Stimulated activated CD8-positive, alpha-beta memory T cell treated with anti-CD3 and anti-CD28 coated beads, Interleukin-12 subunit alpha, Interleukin-12 subunit beta, amount 100 ng/mL, for 4 hours (primary cell): ENCODE results near the gene PLCB1.
"Not testable (repeated sequence)": the region's sequence is repeated elsewhere in the genome, so short reads cannot be mapped to it uniquely, and the experiment has no call there.

ENCODE experiments used
- DNase-seq: peaks from one replicate; pipeline ENCODE4 v3.0.0-alpha.2; 2020; ENCODE audit warnings: low read depth

Gene PLCB1

DNA sequence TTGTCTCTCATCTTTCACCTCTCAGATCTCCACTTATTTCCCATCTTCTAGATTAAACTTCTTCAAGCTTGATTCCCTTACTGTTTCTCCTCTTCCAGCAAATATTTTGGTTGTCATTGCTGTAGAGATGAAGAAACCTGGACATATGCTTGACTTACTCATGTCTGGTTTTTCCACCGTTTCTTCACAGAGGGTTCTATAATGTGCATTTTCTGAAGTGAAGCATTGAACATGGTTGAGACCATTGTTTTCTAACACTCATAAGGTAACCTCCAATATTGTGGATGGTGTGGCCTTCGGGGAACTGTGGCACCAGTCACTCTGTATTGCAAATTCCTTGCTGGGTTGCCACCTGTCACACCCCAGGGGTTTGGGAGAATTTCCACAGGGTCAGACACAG, 237.2 kb downstream of the PLCB1 start:
- no peak for DNase-seq

DNA sequence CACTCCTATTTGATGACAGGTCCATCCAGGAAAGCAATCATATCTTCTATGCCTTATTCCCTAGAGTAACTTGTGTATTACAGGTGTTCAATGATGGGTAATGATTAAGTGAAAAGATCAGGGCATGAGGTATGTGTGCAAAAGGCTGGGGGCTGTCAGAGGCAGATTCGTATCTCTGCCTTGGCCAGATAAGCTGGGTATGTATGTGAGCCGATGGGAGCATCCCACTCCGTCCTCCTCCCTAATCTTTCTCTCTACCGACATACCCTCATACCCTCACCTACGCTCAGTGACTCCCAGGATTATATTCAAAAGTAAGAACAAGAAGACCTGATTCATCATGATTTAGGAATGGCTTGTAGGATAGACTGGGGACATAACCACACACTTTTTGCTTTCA, 238.7 kb downstream of the PLCB1 start:
- no peak for DNase-seq

DNA sequence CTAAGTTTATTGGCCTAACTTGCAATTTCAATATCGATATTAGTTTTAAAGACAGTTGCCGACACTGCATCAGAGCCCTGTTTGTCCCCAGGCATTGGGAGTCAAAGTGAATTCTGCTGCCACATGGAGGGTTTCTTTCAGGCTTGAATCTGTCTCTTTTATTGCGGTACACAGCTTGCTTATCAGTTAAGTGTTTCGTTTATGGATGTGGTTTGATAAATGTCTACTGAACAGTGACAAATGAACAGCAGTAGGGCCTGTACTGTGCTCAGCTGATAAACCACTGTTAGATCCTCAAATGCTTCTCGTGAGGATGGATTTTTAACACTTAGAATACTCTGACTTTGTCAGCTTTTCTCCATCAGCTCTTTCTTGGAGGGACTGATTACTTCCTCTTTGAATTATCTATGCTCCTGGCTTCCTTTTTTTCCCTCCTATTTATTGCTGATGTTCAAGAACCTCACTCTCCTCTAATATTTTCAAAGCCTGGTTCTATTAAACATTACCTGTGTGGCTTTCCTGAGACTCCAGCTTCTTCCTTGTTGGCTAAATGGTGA, 240.8 kb downstream of the PLCB1 start:
- no peak for DNase-seq

DNA sequence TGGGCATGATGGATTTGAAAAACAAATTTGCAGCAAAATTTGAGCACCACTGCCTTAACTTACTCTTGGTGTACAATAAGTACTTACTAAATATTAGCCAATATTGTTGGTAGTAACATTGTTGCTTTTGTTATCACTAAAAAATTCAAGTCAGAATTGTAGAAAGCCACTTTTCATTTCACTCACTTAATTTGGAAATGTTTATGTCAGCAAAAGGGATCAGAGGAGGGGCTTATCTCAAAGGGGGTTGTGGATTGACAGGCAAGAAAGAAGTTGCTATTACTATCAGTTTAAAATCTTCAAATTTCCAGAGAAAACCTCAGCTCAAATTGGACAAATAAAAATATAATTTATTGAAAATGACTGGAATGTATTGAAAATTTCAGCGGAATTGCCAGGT, 241.5 kb downstream of the PLCB1 start:
- DNase-seq: no peak

DNA sequence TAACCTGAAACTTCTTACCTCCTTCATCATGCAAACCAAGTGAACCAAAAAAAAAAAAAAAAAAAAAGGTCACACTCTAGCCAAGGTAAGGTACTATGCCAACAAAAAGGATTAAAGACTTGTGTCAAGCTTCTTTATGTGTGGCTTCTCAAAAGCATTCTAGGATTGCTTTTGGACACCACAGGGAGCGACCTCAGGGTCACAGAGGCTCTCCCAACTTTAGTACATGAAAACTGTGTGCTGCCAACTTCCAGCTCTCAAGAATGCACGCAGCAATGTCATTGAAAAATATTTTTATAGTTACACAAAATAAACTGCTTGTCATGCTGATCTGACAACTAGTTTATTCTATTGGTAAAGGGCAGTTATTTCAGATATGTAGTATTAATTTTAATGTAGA, 243.8 kb downstream of the PLCB1 start:
- DNase-seq: no peak

DNA sequence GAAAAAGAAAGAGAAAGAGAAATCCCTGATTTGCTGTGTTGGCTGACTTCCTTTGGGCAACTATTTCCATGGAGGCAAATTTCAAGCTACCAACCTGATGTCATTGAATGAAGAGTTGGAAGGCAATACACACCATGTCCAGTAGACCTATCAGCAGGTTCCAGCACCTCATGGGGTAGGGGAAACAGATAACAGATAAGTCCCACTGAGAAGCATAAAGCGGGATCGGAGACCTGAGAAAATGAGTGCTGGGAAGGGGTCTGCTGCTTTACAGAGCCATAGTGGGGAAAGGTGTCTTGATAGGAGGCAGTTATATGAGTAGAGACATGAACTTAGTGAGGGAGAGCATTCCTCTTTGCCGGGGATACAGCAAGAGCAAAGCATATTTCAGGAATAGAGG, 244.9 kb downstream of the PLCB1 start:
- no peak for DNase-seq

DNA sequence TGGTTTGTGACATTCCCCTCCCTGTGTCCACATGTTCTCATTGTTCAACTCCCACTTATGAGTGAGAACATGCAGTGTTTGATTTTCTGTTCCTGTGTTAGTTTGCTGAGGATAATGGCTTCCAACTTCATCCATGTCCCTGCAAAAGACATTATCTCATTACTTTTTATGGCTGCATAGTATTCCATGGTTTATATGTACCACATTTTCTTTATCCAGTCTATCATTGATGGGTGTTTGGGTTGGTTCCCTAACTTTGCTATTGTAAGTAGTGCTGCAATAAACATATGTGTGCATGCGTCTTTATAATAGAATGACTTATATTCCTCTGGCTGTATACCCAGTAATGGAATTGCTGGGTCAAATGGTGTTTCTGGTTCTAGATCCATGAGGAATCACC, 247.1 kb downstream of the PLCB1 start:
- not testable (repeated sequence) for DNase-seq

DNA sequence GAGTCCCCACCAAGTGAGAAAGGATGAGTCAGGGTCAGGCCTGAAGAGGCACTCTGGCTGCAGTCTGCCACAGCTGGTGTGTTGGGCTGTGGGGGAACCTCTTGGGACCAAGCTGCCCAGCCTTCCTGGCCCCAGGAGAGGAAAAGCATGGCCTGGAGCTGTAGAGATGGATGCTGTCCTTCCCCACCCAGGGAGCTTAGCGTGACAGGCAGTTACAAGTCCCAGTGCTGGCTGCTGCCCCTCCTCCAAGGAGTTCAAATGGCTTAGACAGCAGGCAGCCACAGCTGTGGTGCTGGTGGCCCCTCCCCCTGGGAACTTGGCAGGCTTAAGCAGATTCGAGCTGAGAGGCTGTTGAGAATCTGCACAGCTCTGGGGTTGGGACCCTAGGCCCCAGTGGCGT, 253.2 kb downstream of the PLCB1 start:
- no peak for DNase-seq

DNA sequence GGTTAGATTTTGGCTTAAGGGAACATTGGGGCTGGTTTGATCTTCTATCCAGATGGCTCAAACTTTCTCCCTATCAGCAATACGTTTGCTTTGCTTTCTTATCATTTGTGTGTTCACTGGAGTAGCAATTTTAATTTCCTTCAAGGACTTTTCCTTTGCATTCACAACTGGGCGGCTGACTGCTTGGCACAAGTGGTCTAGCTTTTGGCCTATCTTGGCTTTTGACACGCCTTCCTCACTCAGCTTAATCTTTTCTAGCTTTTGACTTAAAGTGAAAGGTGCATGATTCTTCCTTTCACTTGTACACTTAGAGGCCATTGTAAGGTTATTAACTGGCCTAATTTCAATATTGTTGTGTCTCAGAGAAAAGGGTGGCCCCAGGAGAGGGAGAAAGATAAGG, 254.9 kb downstream of the PLCB1 start:
- DNase-seq: no peak

DNA sequence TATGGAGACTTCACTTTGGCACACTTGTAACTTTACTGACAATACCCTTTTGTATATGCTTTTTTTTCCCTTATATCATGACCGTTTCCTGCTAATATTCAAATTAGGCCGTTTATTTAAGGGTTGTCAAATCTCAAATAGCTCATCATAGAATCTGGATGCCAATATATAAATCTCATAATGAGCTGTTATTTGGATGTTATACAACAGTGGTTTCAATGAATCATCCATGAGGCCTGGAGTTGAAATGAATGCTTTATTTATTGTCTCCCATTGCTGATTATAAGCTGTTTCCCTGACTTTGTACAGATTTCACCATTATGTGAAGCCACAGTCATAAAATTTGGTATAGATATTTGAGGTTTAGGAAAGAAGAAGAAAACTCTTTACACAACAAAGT, 256.1 kb downstream of the PLCB1 start:
- DNase-seq: no peak

DNA sequence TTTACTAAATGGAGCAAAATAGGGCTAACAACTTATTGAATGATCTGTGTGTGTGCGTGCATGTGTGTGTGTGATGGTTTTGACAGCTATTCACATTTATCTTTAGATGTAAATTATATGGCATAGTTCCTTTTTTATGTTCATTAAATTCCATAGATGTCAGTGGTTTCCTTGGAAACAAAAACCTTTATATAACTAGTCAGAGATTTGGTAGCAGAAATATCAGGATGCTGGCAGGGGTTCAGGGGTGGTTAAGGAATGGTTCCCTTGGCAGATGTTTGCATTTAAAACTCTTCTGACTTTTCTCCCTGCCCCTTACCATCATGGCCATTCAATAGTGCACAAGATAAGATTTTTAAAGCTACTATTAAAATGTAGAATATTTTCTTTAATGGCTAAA, 256.6 kb downstream of the PLCB1 start:
- no peak for DNase-seq

DNA sequence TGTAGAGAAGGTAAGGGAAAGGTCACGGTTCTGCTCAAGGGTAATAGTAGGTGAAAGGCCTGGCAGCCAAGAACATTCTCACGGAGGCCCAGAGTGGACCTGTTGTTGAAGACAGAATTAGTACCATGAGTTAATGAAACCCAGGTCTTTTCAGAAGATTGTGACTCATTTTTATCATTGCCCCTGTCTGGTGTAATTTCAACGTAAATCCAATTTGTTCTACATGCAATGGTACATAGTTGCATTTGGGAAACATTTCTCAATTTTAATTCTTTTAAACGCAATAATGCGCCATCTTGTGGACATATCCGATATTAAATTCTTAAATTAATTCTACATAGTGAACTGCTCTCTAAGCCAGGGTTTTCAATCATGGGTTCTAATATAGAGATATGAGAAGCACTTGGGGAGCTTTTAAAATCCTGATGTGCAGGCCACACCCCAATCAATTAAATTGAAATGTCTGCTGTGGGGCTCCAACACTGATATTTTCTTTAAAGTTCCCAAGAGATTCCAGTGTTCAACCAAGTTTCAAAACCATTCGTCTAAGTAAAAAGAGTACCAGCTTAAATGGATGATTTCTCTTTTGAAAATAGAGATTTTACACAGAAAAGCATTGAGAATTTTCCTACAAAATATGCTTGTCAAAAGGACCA, 257.4 kb downstream of the PLCB1 start:
- no peak for DNase-seq

DNA sequence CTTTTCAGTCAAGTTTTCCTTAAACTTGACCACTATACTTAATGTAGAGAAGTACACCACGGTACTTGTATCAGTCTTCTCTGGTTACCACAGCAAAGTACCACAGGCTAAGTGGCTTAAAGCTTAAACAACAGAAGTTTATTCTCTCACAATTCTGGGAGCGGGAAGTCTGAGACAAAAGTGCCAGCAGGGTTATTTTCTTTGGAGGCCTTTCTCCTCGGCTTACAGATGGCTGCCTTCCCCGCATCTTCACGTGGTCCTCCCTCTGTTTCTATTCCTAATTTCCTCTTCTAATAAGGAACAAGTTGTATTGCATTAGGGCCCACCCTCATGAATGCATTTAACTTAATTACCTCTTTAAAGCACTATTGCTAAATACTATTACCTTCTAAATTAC, 258.0 kb downstream of the PLCB1 start:
- DNase-seq: no peak

DNA sequence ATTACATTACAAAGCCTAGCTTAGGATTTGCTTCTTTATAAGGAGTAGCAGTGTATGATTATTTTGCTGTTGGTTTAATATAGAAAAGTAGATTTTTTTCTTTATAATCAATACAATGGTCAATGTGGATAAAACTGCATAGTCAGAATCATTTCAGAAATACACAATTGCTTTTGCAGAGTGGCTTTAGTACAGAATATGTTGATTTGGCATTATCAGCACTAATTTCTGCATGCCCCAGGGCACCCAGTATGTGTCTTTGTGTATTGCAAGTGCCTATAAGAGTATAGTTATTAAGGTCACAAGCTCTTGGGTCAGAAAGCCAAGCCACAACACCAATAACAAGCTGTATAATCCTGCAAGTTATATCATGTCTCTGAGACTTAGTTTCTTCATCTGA, 258.4 kb downstream of the PLCB1 start:
- no peak for DNase-seq

DNA sequence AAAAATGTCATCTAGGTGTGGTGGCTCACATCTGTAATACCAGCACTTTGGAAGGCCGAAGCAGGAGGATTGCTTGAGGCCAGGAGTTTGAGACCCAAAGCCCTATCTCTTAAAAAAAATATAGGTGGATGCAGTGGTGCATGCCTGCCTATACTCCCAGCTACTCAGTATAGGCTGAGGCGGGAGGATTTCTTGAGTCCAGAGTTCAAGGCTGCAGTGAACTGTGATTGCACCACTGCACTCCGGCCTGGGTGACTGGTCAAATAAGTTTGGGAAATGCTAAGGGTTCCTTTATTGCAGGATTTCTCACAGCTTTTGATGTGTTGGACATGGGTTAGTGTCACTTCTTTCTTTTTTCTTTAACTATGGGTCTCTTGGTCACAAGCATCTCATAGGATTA, 261.3 kb downstream of the PLCB1 start:
- no peak for DNase-seq

DNA sequence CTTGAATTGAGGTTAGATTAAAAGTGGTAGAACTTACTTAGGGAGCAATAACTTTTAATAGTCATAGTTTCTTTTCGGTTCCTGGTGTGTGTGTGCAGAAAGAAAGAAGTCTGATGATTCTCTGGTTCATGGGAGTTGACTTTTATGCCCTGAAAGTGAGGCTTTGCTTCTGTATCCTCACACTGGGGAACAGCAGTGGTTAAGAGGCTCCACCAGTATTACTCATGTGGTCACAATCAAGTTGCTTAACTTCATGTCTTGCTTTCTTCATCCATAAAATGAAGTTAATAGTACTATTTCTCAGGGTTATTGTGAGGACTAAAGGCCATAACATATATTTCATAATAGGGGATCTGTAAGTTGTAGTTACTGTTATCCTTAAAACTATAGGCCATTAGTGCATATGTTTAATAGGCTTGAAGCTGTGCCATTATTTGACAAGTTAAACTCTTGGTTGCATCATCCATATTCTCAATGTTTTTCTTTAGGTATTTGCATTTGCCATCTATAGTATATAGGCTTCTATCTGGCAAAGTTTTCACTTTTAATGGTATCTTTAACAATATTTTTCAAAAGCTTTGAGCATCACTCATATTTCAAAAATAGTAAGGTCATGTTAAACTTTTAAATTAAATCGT, 262.4 kb downstream of the PLCB1 start:
- no peak for DNase-seq

DNA sequence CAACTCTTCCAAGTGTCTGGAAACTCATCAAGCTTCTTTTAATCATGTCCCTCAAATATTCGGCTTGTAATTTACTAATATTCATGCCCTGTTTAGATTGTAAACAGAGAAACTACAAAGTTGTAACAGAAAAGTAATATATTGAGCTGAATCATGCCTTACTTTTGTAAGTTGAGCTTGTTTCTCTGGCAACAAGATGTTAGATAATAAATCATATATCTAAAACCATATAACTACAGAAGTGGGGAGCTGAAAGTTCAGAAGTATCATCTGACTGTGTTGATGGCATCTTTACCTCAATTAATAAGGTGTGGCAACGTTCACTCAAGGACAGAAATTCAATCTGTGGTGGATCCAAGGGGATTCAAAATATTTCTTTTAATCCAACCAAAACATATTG, 263.9 kb downstream of the PLCB1 start:
- DNase-seq: no peak

DNA sequence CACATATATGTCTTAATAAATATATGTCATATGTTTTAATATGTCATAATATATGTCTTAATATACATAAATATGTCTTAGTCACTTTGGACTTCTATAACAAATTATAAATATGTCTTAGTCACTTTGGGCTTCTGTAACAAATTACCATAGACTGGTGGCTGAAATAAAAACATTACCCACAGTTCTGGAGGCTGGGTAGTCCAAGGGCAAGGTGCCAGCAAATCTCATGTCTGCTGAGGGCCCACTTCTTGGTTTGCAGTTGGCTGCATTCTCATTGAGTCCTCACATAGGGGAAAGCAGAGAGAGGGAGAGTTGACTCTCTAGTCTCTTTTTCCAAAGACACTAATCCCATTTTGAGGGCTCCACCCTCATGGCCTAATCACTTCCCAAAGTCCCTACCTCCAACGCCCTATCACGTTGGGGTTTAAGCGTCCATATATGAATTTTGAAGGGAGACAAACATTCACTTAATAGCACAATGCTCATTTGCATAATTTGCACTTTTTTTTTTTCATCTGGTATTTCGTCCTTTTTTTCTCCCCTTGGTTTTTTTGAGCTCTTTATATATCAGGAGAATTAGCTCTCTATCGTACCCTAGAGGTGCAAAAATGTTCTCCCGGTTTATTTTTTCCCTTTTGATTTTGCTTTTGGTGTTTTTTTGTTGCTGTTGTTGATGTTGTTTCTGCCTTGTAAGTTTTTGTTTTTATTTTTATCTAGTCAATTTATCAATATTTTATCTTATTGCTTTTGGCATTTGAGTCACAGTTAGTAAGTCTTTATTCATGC, 266.4 kb downstream of the PLCB1 start:
- no peak for DNase-seq

DNA sequence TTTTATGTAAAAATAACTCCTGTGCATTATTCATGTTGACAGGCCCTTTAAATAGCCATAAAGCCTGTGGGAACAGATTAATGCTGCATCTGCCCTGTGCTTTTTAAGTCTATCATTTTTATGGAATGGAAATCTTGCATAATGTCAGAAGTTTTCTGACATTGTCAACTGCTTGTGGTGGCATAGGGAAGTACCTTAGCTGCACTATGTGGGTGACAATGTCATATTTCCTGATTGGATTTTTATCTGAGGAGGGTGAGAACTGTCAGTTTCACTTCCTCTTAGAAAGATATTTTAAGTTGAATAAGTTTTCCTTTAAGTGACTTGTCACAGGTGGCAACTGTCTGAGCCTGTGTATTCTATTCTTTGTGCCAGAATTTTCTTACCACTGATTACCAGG, 267.9 kb downstream of the PLCB1 start:
- no peak for DNase-seq

DNA sequence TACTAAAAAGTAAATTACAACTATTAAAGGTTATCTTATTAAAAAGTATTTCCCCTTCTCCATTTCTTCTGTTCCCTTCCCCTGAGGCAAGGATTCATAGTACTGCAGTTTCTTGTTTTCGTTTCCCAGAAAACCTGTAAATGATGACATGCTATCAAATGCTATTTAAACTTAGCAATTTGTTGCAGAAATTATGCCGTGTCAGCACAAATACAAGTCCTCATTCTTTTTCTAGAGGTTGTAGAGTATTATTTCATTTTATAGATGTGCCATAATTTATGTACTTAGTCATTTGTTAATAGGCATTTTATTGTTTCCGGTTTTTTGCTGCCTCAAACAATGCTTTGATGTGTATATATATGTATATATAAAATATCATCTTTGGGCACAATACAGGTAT, 268.4 kb downstream of the PLCB1 start:
- no peak for DNase-seq

DNA sequence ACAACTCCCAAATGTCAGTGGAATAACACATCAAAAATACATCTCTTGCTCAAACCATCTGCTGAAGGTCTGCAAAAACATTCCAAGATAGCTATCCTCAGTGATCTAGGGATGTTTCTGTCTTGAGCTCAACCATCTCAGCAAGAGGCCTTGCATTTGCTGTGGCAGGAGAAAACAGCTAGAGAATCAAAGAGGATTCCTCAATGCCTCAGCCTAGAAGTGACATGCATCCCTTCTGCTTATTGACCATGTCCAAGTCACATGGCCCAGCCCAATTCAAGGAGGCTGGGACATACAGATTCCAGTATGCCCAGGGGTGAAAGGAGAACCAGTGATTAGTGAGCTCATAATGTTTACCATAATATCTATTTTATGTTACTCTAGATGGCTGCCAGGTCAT, 269.5 kb downstream of the PLCB1 start:
- DNase-seq: no peak

DNA sequence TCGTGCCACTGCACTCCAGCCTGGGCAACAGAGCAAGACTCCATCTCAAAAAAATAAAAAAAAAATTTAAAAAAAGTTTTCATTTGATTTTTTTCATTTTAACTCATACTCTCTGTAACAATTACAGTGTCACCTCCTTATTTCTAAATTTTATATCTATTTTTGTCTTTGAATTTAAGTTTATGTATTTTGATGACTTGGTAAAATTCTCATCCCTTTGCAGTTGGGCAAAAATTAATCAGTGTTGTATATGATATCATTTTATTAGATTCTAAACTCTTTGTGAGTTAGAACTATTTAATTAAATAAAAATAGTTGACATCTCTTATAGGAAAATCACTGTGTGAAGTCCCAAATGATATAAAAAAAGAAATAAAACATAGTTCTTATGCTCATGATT, 270.7 kb downstream of the PLCB1 start:
- no peak for DNase-seq

DNA sequence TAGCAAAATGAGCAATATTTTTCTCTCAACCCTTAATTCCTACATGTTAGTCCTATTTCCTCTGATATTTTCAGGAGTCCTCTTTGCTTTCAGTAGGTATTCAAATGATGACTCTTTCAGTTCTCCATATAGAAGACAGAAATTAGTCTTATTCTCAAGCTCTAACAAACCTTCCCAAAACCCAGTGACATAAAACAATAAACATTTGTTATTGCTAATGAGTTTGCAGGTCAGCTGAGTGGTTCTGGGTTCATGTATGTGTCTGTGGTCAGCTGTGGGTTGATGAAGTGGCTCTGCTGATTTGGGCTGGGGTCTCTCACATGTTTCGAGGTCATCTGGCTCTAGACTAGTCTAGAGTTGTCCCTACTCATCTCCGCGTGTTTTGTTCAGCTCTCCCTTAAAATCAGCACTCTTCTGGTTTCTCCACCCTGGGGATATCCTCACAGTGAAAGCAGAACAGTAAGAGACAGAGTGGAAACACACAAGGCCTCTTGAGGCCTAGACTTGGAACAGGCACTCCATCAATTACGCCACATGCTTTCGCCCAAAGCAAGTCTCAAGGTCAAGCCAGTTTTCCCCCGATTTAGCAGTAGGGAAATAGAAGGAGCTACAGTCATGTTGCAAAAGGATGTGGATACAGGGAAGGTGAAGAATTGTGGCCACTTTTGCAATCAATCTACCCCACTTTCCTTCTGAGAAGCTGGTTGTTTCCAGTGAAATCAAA, 273.0 kb downstream of the PLCB1 start:
- DNase-seq: no peak
